Measurements from ENCODE around the gene PVALB. TPM values are rescaled to one million over a fixed set of nuclear protein-coding genes. Genes with fewer than 3 reads are reported as not detected.

Gene PVALB
- not detected in 2 replicates for total RNA-seq

GRCh38 chr22:36816636-36817524, at the start of gene PVALB:
PVALB (minus strand) TSS chr22:36817035; CDS start chr22:36817005, 30 bp downstream.
- Histone ChIP-seq H3K36me3 (ENCODE audit: control insufficient read depth, insufficient read depth, low read length) (no peaks in the 10 kb centered on the region), H3K27me3 (ENCODE audit: control insufficient read depth, insufficient read depth, low read length) (peaks cover 68% of the 10 kb centered on the region), H3K4me3 (ENCODE audit: low read depth, low read length) (no peak within 1 kb of the TSS)
- no peak for TF ChIP-seq CTCF (IDR thresholded peaks at IDR 0.05; ENCODE audit: insufficient read depth, low read length, poor library complexity, severe bottlenecking)
- DNase-seq (ENCODE audit: low read depth), result no peak

- Histone ChIP-seq H3K4me3 (ENCODE audit: low read depth, low read length) (no peak overlapping the region), H3K27me3 (ENCODE audit: control insufficient read depth, insufficient read depth, low read length) (peaks cover 5% of the 10 kb centered on the region), H3K36me3 (ENCODE audit: control insufficient read depth, insufficient read depth, low read length) (no peaks in the 10 kb centered on the region)
- TF ChIP-seq CTCF (IDR thresholded peaks at IDR 0.05; ENCODE audit: insufficient read depth, low read length, poor library complexity, severe bottlenecking), result no peak
- no peak for DNase-seq (ENCODE audit: low read depth)
Observed at GRCh38 chr22:36865346-36865745, 48.5 kb upstream of the PVALB start.

GRCh38 chr22:36864454-36865215, 47.8 kb upstream of the PVALB start:
- Histone ChIP-seq H3K27me3 (ENCODE audit: control insufficient read depth, insufficient read depth, low read length) (peaks cover 5% of the 10 kb centered on the region), H3K4me3 (ENCODE audit: low read depth, low read length) (no peak overlapping the region), H3K36me3 (ENCODE audit: control insufficient read depth, insufficient read depth, low read length) (no peaks in the 10 kb centered on the region)
- no peak for DNase-seq (ENCODE audit: low read depth)
- TF ChIP-seq CTCF (IDR thresholded peaks at IDR 0.05; ENCODE audit: insufficient read depth, low read length, poor library complexity, severe bottlenecking), result no peak

GRCh38 chr22:36863979-36864378, 47.1 kb upstream of the PVALB start:
- no peak for DNase-seq (ENCODE audit: low read depth)
- Histone ChIP-seq H3K4me3 (ENCODE audit: low read depth, low read length) (no peak overlapping the region), H3K36me3 (ENCODE audit: control insufficient read depth, insufficient read depth, low read length) (no peaks in the 10 kb centered on the region), H3K27me3 (ENCODE audit: control insufficient read depth, insufficient read depth, low read length) (peaks cover 5% of the 10 kb centered on the region)
- TF ChIP-seq CTCF (IDR thresholded peaks at IDR 0.05; ENCODE audit: insufficient read depth, low read length, poor library complexity, severe bottlenecking), result no peak

GRCh38 chr22:36863281-36863680, 46.4 kb upstream of the PVALB start:
- Histone ChIP-seq H3K36me3 (ENCODE audit: control insufficient read depth, insufficient read depth, low read length) (no peaks in the 10 kb centered on the region), H3K4me3 (ENCODE audit: low read depth, low read length) (no peak overlapping the region), H3K27me3 (ENCODE audit: control insufficient read depth, insufficient read depth, low read length) (peaks cover 5% of the 10 kb centered on the region)
- DNase-seq (ENCODE audit: low read depth), result no peak
- TF ChIP-seq CTCF (IDR thresholded peaks at IDR 0.05; ENCODE audit: insufficient read depth, low read length, poor library complexity, severe bottlenecking), result no peak
